ENCODE measurements around the gene NCF4.

The NCF4 gene

GRCh38 chr22:36860821-36861659, at the start of gene NCF4:
Gene NCF4, plus strand, starts transcription at chr22:36861006. Its CDS starts 166 bp downstream, at chr22:36861172.
- no peak for DNase-seq

- DNase-seq = no peak
Measured at GRCh38 chr22:36811094-36811800, 49.6 kb upstream of the NCF4 start.

- DNase-seq = no peak
Measured at GRCh38 chr22:36814801-36815200, 46.0 kb upstream of the NCF4 start.

DNA sequence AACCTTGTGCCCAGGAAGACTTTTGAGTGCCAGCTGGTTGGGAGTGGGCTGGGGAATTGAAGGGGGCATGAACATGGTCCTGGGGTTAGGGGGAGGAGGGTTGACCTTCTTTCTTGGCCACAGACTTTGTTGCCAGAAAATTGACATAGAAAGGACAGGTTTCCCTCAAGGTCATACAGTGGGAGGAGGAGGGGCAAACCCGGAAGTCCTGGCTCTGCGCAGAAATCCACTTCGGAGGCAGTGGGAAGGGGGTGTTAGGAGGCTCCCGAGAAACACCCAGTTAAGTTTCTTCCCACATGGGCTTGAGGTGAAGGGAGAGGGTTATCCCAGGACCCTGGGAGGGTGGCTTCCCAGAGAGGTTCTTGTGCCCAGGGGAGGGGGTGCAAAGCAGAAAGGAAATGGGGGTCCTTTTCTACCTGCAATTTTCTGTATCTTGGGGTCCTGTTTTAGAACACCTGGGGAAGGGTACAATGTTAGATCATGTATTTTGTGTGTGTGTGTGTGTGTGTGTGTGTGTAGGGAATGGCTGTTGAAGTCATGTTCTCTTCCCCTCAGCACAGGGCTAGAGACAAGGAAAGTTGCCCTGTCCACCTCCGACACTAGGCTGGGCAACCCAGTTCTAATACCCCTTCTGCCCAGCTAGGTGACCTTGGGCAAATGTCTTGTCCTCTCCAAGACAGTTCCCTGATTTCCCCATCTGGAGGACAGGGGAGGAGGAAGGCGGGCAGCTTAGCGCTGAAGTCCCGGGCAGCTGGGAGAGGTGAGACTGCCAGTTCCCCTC, 45.1 kb upstream of the NCF4 start:
- DNase-seq = no peak

GRCh38 chr22:36816339-36816635, 44.5 kb upstream of the NCF4 start:
- no peak for DNase-seq

DNA sequence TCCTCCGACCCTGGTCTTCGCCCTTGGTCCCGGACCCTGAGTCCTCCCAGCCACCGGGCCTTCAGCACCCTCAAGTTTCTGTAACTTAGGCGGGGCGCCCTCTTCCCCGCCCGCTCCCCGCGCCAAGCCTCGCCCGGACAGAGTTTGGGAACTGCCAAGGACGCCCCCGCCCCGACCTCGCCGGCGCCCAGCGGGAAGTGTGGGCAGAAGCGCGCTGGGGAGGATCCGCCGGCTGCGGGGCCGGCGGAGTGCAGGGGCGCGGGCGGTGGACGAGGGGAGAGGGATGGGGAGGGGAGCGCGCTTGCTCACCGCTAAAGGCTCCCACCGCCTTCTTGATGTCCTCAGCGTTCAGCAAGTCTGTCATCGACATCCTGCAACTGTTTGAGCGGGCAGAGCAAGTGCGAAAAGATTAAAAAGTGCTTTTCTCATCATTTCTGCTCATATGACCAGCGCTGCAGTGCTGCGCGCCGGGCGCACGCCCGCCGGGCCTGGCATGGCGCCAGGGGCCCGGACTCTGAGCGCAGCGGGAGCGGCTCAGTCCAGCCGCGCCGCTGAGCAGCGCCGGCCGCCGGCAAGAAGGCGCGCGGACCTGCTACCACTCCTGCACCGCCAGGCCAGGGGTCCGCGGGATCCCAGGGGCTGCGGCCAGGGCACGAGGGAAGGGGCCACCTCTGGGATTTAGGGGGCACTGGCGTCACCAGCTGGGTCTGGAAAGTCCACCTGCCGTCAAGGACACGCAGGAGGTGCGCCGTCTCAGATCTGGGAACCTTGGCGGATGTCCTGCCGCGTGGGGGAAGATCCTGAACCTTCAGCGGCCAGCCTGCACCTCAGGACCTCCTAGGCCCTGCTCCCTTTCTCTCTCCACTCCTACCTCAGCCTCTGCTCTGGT, 43.9 kb upstream of the NCF4 start, which contains the start of gene PVALB:
PVALB (minus strand) TSS at position 400 of the 889 bp plus-strand sequence; CDS start at position 370, 30 bp downstream.
- no peak for DNase-seq

- no peak for DNase-seq
Measured at GRCh38 chr22:36817525-36817848, 43.3 kb upstream of the NCF4 start.

- DNase-seq = no peak
Measured at GRCh38 chr22:36818010-36818642, 42.7 kb upstream of the NCF4 start.

- no peak for DNase-seq
Measured at GRCh38 chr22:36819112-36819511, 41.7 kb upstream of the NCF4 start.

GRCh38 chr22:36822581-36822980, 38.2 kb upstream of the NCF4 start:
- no peak for DNase-seq

- DNase-seq = no peak
Measured at GRCh38 chr22:36823186-36823839, 37.5 kb upstream of the NCF4 start.

GRCh38 chr22:36824655-36825054, 36.2 kb upstream of the NCF4 start:
- DNase-seq = no peak

DNA sequence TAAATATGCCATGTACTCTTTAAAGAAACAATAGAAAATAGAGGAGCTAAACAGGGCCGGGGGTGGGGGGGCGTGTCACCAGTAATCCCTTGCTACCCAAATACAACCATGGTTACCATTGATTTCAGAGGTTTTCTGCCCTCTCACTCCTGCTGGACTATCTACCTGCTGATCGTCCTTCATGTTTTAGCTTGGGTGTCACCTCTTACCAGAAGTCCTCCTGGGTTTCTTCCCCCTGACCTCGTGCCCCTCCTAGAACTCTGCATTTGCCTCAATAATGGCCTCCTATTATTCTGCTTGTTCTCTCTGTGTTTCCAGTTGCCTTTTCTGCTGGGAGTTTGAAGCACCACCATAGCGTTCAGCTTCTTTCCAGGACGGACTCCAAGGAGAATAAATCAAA, 34.5 kb upstream of the NCF4 start:
- DNase-seq = no peak

DNA sequence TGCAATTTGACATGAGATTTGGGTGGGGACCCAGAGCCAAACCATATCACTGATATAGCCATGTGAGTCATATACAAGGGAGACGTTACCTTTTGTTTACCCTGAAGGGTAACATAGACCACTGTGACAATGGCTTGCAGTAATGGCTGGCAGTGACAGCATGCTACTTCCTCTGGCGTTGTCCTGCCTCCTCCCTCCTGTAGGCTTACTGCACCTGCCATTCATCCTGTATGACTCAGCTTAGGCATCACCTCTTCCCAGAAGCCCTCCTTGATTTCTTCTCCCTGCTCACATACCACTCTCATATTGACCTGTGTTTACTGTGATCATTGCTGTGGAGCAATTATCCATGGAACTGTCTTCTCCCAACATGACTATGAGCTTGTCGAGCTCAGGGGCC, 32.0 kb upstream of the NCF4 start:
- DNase-seq = no peak

DNA sequence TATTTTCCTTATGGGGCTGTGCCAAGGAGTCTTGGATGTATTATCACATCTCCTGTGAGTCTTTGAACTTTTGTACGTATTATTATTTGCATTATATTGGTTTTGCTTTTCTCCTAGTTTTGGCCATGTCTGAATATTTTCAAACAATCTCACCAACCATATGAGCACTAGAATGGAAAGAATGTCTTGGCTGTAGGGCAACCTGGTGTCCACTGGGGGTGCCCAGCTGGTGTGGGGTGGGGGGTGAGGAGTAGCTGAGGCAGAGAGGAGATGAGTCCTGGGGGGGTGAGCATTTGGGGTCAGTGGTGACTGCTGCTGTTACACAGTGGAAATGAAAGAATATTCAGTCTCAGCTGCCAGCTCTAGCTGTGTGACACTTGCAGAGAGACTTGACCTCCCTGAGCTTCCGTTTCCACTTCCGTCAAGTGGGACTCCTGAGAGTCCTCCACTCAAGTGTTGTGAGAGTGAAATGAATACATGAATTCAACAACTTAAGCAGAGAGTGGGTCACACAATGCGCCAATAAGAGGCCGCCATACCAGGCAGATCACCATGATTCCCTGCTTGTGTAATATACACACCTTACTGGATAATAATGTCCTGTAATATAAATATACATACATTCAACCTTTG, 31.3 kb upstream of the NCF4 start:
- no peak for DNase-seq

DNA sequence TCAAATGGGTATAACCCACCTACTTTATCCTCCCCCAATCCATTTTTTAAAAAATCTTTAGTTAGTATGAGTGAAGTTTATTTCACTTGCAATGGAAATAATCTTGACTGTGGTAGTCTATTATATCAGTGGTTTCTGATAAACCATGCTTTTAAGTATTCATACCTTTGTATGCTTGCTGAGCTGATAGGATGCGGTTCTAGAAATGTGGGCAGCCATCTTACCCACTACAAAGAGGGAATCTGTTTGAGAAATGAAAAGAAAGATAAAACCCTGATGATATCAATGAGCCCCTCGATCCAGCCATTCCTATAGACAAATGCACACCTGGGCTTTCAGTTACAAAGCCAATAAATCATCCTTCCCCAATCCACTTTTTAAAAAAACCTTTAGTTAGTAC, 30.2 kb upstream of the NCF4 start:
- no peak for DNase-seq

DNA sequence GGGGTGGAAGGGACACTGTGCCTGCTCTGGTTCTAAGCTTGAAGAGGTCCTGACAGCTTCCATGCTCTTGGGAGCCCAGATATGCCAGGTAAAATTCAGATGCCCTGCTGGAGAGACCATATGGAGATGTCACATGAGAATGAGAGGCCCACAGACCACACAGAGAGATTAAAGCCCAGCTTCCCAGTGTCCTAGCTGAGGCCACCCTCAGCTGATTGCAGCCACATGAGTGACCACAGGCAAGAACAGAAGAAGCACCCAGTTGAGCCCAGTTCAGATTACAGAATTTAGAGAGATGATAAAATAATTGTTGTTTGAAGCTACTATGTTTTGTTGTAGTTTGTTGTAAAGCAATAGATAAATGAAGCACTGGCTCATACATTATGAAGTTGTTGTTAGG, 29.6 kb upstream of the NCF4 start:
- DNase-seq = no peak

GRCh38 chr22:36831717-36832116, 29.1 kb upstream of the NCF4 start:
- DNase-seq = no peak

- no peak for DNase-seq
Measured at GRCh38 chr22:36833073-36833472, 27.7 kb upstream of the NCF4 start.

- no peak for DNase-seq
Measured at GRCh38 chr22:36835903-36836302, 24.9 kb upstream of the NCF4 start.
